Ovary (tissue), 9 donors: Measurements from ENCODE around the gene TCERG1L. TPM values are rescaled to one million over a fixed set of nuclear protein-coding genes. Genes with fewer than 3 reads are reported as not detected.

ENCODE experiments used
- DNase-seq, 5 donors: peaks; one replicate each; pipeline ENCODE4 v3.0.0-alpha.2; 2019 to 2020
- H3K27ac ChIP-seq, 2 donors: fragments of 200-600 bp; one replicate each; pipeline versions ENCODE4 v1.5.1 to v1.8.0; 2019 to 2022
- H3K27me3 ChIP-seq: fragments of 200-600 bp; one replicate; pipeline ENCODE4 v1.8.0; 2022
- H3K36me3 ChIP-seq: fragments of 200-600 bp; sonication (generic); one replicate; pipeline ENCODE4 v1.5.1; 2019
- H3K4me1 ChIP-seq: one replicate; pipeline ENCODE4 v1.8.1; 2013; ENCODE audit warnings: mild to moderate bottlenecking, moderate library complexity; ENCODE audit not compliant: insufficient read depth
- H3K4me3 ChIP-seq: fragments of 200-600 bp; sonication (generic); one replicate; pipeline ENCODE4 v1.5.1; 2017
- H3K9me3 ChIP-seq, 2 donors: fragments of 200-600 bp in 1 of 2; sonication (generic) in 1 of 2; one replicate each; pipeline versions ENCODE4 v1.5.1 to v1.8.1; 2013 to 2019; ENCODE audit warnings: mild to moderate bottlenecking in 1 of 2, moderate library complexity in 1 of 2
- CTCF ChIP-seq, 3 donors: fragments of 450-650 bp in 2 of 3; fragments of 200-600 bp in 1 of 3; IDR thresholded peaks; one replicate each; pipeline versions ENCODE4 v1.5.1 to v1.8.0; 2016 to 2022; ENCODE audit warnings: antibody characterized with exemption in 3 of 3, mild to moderate bottlenecking in 1 of 3
- EP300 ChIP-seq: sonication (generic); formaldehyde crosslinking; IDR thresholded peaks from one replicate; pipeline ENCODE4 v1.6.1; 2017; ENCODE audit warnings: antibody characterized with exemption
- POLR2A ChIP-seq: fragments of 450-650 bp; IDR thresholded peaks from one replicate; pipeline ENCODE4 v1.6.1; 2017; ENCODE audit warnings: antibody characterized with exemption, mild to moderate bottlenecking, moderate library complexity
- WGBS, 3 donors: extraction: QIAGEN DNeasy Blood & Tissue Kit in 1 of 3; methylation state at CpG; one replicate each; pipeline versions ENCODE4 v1.1.5 to v1.1.7; 2013 to 2017; 5-methylcytosine and 5-hydroxymethylcytosine counted together
- intact Hi-C, 4 donors: fragments of 100-400 bp; cut with DNase I; formaldehyde crosslinking; loops; one replicate each; pipeline versions ENCODE4 v1.11.0 to v1.15.1; 2022 to 2023
- polyA plus RNA-seq, 2 donors: library from polyadenylated mRNA; stranded (reverse); fragments of 200-250 nt in 1 of 2; fragments of 350-450 nt in 1 of 2; fragmentation: Illumina TruSeq in 1 of 2; extraction: RNeasy Lipid Tissue Mini Kit (QIAGEN cat#74804) in 1 of 2; gene quantifications; one replicate each; pipeline ENCODE4 v1.2.3, GENCODE V29; 2013 to 2014
- total RNA-seq, 7 donors: library from RNA; depleted of rRNA in 2 of 7; stranded (reverse); fragments of >200 nt in 2 of 7; fragmentation: NEBNext Ultra II Directional in 3 of 7; extraction: Animal tissue kit (Norgen Biotek cat#: 25700) in 3 of 7; gene quantifications; one replicate each; pipeline versions ENCODE4 v1.1.0 to v1.2.4, GENCODE V29; 2016 to 2023
- donor health status: DM: no; HTN: no; CAD: no; lungs with moderate emphysema.
- donor health status: DM: no; HTN: no; CAD: no.
- donor health status: Bipolar disorder and iron deficiency.
- donor health status: DM: yes; HTN: yes; CAD: no.
- donor health status: DM: no; HTN: no; CAD: no.
- donor health status: DM: yes; HTN: yes; CAD: no.

The TCERG1L gene
- total and polyA plus RNA-seq, 9 donors = 1.1 to 8.0 (median 1.8) TPM

- no peaks in the 10 kb centered on the region for H3K9me3 ChIP-seq
These were observed 221.7 kb downstream of the TCERG1L start for GRCh38 chr10:131089861-131090260.

GRCh38 chr10:131089150-131089549 lies 222.4 kb downstream of the TCERG1L start:
- TF ChIP-seq POLR2A (no peak), CTCF (IDR thresholded peaks at IDR 0.05) (no peak)
- WGBS, 3 donors = 93 to 98% (median 94%) methylated on average over 21 of the region's 21 CpGs
- Histone ChIP-seq H3K9me3 (no peaks in the 10 kb centered on the region), H3K4me3 (no peak overlapping the region), H3K36me3 (no peaks in the 10 kb centered on the region), H3K4me1 (peaks cover 11% of the 10 kb centered on the region), H3K27ac (no peak overlapping the region), H3K27me3 (no peaks in the 10 kb centered on the region)
- no peak for DNase-seq
- intact Hi-C loops = no loop called here

More at GRCh38 chr10:131089861-131090260, 221.7 kb downstream of the TCERG1L start:
- Histone ChIP-seq H3K27ac (no peak overlapping the region), H3K36me3 (no peaks in the 10 kb centered on the region), H3K4me3 (no peak overlapping the region), H3K27me3 (no peaks in the 10 kb centered on the region), H3K4me1 (peaks cover 11% of the 10 kb centered on the region)
- DNase-seq = no peak
- intact Hi-C loops = no loop called here
- TF ChIP-seq EP300 = no peak
- TF ChIP-seq CTCF (IDR thresholded peaks at IDR 0.05) = no peak
- TF ChIP-seq POLR2A = no peak
- 94 to 98% (median 95%) methylated on average over 10 to 14 of the region's 14 CpGs for WGBS, 3 donors

GRCh38 chr10:131088619-131089018 lies 222.9 kb downstream of the TCERG1L start:
- no peak for TF ChIP-seq EP300
- no peak for TF ChIP-seq POLR2A
- TF ChIP-seq CTCF (IDR thresholded peaks at IDR 0.05) = no peak
- intact Hi-C loops = no loop called here
- WGBS, 3 donors = 90 to 94% (median 92%) methylated on average over 25 of the region's 25 CpGs

GRCh38 chr10:131087464-131088215 lies 223.9 kb downstream of the TCERG1L start:
- H3K27ac ChIP-seq = no peak overlapping the region
- peaks cover 2% of the 10 kb centered on the region for H3K4me1 ChIP-seq
- WGBS, 3 donors = 88 to 92% (median 88%) methylated on average over 24 of the region's 24 CpGs
- intact Hi-C loops = no loop called here
- no peak overlapping the region for H3K4me3 ChIP-seq
- no peaks in the 10 kb centered on the region for H3K36me3 ChIP-seq
- no peak for DNase-seq
- no peaks in the 10 kb centered on the region for H3K9me3 ChIP-seq
- TF ChIP-seq POLR2A = no peak
- no peak for TF ChIP-seq EP300
- TF ChIP-seq CTCF (IDR thresholded peaks at IDR 0.05) = no peak
- H3K27me3 ChIP-seq = no peaks in the 10 kb centered on the region

More at GRCh38 chr10:131088619-131089018, 222.9 kb downstream of the TCERG1L start:
- no peak overlapping the region for H3K27ac ChIP-seq
- no peaks in the 10 kb centered on the region for H3K9me3 ChIP-seq
- H3K4me1 ChIP-seq = peaks cover 6% of the 10 kb centered on the region
- DNase-seq = no peak
- no peaks in the 10 kb centered on the region for H3K36me3 ChIP-seq
- no peak overlapping the region for H3K4me3 ChIP-seq
- H3K27me3 ChIP-seq = no peaks in the 10 kb centered on the region
